Esophagus squamous epithelium (tissue), 4 donors: ENCODE data around the gene SLC2A5.

ENCODE experiments used
- CTCF ChIP-seq, 6 experiments: fragments of 450-650 bp in 4 of 6; fragments of 200-600 bp in 2 of 6; sonication (generic) in 2 of 6; IDR thresholded peaks; one replicate each; pipeline ENCODE4 v1.5.1; 2016 to 2019; ENCODE audit warnings: antibody characterized with exemption in 6 of 6, mild to moderate bottlenecking in 4 of 6, moderate library complexity in 4 of 6
- POLR2A ChIP-seq, 4 donors: fragments of 450-650 bp; IDR thresholded peaks; one replicate each; pipeline ENCODE4 v1.6.1; 2017; ENCODE audit warnings: antibody characterized with exemption in 4 of 4, mild to moderate bottlenecking in 4 of 4, moderate library complexity in 3 of 4

GRCh38 chr1:9009438-9010370 is 59.7 kb downstream of the SLC2A5 start:
- TF ChIP-seq CTCF (IDR thresholded peaks at IDR 0.05) (peak in 5 of 6 experiments; percentile 30 to 65 (median 46)), POLR2A (IDR thresholded peaks at IDR 0.05) (no peak)
